Ramos (cell line): ENCODE measurements around the gene RNF212.

Source experiments
- in situ Hi-C: fragments of 300-500 bp; cut with MboI; formaldehyde crosslinking; loops from one replicate; pipeline ENCODE4 v1.14.3; 2022; ENCODE audit warnings: low sequenced_read_pairs; ENCODE audit not compliant: unreplicated experiment

RNF212 gene

GRCh38 chr4:1116838-1117237 is 3.5 kb upstream of the RNF212 start:
- in situ Hi-C loops: no loop called here

GRCh38 chr4:1115528-1116293 is 2.3 kb upstream of the RNF212 start:
- in situ Hi-C loops: no loop called here

- in situ Hi-C loops: no loop called here
These were observed 562 bp downstream of the RNF212 start for GRCh38 chr4:1112821-1113182.

- in situ Hi-C loops: no loop called here
These were observed 1.1 kb downstream of the RNF212 start for GRCh38 chr4:1112174-1112820.

GRCh38 chr4:1111259-1111809 is 2.0 kb downstream of the RNF212 start:
- in situ Hi-C loops: no loop called here

- in situ Hi-C loops: no loop called here
These were observed 3.4 kb downstream of the RNF212 start for GRCh38 chr4:1109898-1110506.

GRCh38 chr4:1109333-1109732 is 4.0 kb downstream of the RNF212 start:
- in situ Hi-C loops: no loop called here

- in situ Hi-C loops: no loop called here
These were observed 7.7 kb downstream of the RNF212 start for GRCh38 chr4:1105662-1106061.

- in situ Hi-C loops: no loop called here
These were observed 8.3 kb downstream of the RNF212 start for GRCh38 chr4:1105067-1105466.

- in situ Hi-C loops: no loop called here
These were observed 8.7 kb downstream of the RNF212 start for GRCh38 chr4:1104647-1105046.

- in situ Hi-C loops: no loop called here
These were observed 13.6 kb downstream of the RNF212 start for GRCh38 chr4:1099684-1100335.

GRCh38 chr4:1099270-1099669 is 14.1 kb downstream of the RNF212 start:
- in situ Hi-C loops: no loop called here

- in situ Hi-C loops: no loop called here
These were observed 14.9 kb downstream of the RNF212 start for GRCh38 chr4:1098311-1098925.

- in situ Hi-C loops: no loop called here
These were observed 15.8 kb downstream of the RNF212 start for GRCh38 chr4:1097553-1097952.

- in situ Hi-C loops: no loop called here
These were observed 16.5 kb downstream of the RNF212 start for GRCh38 chr4:1096841-1097240.

- in situ Hi-C loops: no loop called here
These were observed 19.1 kb downstream of the RNF212 start for GRCh38 chr4:1094336-1094690.

- in situ Hi-C loops: no loop called here
These were observed 19.7 kb downstream of the RNF212 start for GRCh38 chr4:1093391-1094335.

- in situ Hi-C loops: no loop called here
These were observed 20.4 kb downstream of the RNF212 start for GRCh38 chr4:1092983-1093361.
